Jurkat, Clone E6-1 (cell line): ENCODE measurements around the gene C14orf132.
"Not testable (repeated sequence)": the region's sequence is repeated elsewhere in the genome, so short reads cannot be mapped to it uniquely, and the experiment has no call there.

Source experiments
- DNase-seq: peaks from one replicate; pipeline ENCODE4 v3.0.0-alpha.2; 2011; ENCODE audit warnings: low read depth, low spot score
- H3K4me3 ChIP-seq: 2 replicates; pipeline ENCODE4 v1.5.1; 2011; ENCODE audit warnings: mild to moderate bottlenecking, low read length, control low read depth, moderate library complexity

Gene C14orf132

DNA sequence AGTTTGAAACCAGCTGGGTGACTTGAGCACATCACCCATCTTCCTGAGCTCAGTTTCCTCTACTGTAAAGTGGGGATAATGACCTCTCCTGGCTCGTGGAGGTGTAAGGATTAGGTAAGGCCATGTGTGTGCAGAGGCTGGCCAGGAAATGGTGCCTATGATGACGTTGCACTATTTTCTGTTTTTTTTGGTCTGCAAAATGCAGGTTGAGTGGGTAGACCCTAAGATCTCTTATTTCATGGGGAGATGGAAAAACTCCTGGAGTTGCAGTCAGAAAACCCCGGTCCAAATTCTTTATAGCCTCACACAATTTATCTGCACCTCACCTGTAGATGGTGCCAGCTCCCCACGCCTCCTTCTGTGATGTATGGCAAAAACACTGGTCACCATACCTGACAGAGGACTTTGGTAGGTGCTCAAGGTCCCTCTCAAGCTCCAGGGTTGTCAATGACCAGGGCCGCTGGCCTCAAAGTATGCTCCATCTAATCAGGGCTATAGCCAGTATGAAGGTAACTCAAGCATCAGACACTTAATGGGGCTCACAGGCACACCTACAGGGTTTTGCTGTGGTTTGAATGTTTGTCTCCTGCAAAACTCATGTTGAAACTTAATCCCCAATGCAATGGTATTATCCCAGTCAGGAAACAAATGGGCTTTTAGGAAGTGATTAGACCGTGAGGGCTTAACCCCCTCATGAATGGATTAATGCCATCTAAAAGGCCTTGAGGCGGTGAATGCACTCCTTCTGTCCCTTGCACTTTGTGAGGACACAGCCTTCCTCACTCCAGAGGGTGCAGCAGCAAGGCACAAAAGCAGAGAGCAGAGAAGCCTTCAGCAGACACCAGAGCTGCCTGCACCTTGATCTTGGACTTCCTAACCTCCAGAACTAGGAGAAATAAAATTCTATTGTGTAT is 17.6 kb downstream of the C14orf132 start:
- no peak for DNase-seq
- H3K4me3 ChIP-seq, result no peak overlapping the region

DNA sequence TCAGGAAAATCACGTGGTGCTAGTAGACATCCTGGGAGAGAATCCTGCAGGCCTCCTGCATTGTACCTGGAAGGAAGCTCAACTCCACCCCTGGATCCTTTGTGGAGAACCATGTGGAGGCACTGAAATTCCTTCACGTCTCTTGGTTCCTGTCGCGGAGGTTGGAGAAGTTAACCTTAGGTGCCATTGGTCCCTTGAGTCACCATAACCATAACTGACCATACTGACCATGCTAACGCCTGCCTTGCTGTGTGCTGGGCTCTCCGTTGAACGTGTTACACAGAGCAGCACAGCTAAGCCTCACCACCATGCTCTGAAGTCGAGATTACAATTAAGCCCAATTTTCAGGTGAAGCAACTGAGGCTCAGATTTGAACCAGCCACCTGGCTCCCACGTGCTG is 18.6 kb downstream of the C14orf132 start:
- H3K4me3 ChIP-seq, result no peak overlapping the region
- no peak for DNase-seq

DNA sequence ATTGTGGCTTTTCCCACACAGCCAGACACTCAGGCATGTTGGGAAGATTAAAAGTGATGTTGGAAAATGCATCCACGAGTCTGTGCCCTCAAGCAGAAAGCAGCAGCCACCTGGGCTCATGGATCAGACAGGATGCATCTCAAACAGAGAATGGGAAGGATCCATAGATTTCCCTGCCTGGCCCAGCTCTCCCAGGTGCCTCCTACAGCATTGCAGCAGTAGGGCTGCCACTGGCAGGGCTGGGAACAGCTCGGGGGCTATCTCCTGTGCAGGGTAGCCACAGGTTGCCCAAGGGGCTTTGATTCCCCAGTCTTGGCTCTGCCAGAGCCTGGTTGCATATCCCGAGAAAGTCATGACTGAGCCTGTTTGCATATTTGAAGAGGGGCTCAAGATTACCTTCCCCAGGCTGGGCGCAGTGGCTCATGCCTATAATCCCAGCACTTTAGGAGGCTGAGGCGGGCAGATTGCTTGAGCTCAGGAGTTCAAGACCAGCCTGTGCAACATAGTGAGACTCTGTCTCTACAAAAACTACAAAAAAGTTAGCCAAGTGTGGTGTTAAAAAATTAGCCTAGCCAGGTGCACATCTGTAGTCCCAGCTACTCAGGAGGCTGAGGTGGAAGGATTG is 19.5 kb downstream of the C14orf132 start:
- H3K4me3 ChIP-seq, result no peak overlapping the region
- no peak for DNase-seq

DNA sequence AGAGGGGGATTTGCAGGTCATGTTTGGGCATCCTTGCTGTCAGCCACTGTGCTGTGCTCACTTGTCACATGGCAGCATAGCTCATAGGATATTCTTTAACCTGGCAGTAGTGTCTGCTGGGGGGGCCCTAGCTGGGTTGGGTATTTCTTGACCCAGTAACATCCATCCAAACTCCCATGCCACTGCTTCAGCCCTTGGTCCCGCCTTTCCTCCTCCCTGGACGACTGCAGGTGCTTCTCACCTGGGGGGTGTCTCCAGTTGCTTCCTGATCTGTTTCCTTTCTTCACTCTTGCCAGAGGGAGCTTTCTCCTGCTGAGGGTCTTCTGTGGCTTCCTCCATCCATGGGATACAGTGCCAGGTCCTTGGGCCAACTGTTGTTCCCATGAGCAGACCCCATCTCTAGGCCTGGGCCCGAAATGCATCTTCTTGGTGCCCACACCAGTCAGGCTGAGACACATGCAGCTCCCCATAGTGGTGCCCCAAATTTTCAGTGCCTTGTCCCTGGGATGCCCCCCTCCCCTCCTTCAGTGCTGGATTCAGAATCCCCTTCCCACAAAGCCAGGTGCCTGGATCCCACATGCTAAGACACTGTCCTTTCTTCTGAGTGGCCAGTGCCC is 20.5 kb downstream of the C14orf132 start:
- no peak overlapping the region for H3K4me3 ChIP-seq
- DNase-seq, result no peak

DNA sequence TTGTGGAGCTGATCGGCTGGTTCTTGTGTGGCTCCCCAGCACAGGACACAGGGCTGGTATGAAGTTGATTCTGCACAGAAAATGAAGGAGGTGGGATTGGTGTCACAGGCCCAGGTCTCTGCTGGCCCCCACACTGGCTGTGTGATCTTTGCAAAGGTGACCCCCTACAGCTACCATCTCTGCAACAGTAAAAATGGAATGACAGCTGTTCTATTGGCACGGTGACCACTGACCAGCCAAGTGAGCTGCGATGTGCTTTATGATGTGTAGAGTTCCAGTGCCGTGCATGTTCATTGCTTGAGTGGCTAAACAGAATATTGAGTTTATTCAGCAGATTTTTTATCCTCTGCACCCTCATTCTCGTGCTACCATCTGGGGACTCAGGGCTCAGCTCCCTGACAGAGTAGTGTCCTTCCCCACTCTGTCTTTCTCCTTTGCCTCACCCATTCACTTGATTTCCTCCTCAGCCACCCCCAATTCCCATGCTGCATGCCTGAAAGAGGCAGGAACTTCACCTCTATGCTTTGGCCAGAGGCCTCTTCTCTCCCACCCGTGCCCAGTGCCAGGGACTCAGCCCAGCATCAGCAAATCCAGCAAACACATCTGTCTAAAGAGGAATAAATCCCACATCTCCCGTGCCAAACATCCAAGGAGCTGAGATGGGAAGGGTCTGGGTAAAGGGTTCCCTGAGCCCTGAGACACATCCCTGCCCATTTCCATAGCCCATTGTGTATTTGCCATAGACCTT is 21.2 kb downstream of the C14orf132 start:
- no peak overlapping the region for H3K4me3 ChIP-seq
- no peak for DNase-seq

DNA sequence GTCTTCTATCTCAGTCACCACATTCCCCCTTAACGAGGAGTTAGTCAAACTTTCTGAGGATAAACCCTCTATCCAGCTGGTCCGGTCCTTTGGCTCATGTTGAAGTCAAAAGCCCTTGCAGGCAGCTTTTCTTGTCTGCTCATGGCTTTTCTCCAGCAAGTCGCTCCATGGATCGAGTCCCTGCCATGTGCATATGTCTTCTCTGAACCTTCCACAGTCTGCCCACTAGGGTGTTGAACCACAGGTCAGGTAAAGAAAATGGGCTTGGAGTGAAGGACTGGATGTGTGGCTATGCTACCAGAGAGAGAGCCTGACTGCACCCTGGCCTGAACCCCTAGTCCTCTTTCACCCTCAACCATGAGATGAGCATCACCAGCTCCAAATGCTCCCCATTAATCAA is 22.8 kb downstream of the C14orf132 start:
- no peak for DNase-seq
- no peak overlapping the region for H3K4me3 ChIP-seq

DNA sequence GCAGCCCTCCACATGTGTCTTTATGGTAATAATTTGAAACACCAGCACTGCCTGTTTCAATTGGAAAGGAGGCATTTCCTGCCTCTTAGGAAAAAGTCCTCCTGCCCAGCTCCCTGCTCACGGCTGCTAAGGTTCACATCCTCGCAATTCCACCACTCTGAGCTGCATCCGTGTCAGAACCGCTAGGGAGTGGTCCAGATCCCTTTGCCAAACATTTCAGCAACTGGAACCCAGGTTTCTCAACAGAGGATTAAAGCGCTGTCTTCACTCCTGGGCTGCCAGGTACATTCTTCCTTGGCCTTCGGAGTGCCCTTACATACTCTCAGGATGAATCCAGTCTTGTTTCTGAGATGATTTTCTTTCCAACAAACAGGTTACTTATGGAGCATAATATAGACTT is 23.3 kb downstream of the C14orf132 start:
- DNase-seq, result no peak
- no peak overlapping the region for H3K4me3 ChIP-seq

DNA sequence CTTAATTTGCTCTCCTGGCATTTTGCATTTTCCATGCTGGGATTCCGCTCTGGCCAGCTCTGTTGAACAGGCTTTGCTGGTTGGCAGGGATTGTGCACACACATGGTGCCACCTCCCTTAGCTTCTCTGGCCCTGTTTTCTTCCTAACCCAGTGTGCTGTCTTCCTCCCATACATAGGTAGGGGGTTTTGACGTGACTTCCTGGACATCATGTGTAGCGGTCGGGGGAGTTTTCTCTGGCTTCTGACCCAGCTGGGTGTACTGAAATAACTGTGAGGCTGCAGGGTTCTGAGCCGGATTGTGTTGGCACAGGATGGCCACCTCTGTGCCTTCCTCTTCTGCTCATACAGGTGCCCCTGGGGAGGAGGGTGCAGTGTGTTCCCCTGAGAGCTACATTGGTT is 25.7 kb downstream of the C14orf132 start:
- DNase-seq, result no peak
- no peak overlapping the region for H3K4me3 ChIP-seq

DNA sequence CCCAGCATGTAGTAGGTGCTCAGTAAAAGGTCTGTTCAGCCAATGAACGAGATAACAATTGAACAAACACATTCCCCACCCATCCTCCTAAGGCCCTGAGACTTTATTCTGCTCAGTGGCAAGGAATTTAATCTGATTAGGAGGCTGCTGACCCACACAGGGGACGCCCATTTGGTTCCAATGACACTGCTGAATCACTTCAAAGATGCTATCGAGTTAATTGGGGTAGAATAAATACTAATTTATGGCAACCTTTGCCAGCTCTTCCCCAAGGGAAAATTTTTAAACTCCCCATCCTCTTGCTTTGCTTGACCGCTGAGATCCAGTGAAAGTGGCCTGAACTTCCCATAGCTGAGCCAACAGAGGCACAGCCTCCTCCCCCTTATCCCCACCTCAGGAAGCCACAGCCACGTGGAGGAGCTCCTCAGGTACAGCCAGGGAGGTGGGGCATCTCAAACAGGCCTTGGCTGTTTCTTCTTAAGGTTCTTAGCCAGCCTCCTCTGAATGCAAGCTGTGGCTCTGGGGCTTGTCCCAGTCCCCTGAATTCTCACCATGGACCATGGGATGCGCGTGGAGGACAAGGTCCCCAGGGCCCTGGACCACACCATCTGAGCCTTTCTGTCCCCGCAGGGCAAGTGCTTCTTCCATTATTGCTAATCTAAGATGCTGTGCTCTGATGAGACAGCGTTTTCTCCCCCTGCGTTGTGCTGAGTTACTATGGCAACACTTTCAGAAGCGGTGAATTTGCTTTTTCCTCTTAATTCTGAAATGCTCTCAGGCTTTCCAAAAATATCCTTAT is 26.7 kb downstream of the C14orf132 start:
- DNase-seq, result no peak

DNA sequence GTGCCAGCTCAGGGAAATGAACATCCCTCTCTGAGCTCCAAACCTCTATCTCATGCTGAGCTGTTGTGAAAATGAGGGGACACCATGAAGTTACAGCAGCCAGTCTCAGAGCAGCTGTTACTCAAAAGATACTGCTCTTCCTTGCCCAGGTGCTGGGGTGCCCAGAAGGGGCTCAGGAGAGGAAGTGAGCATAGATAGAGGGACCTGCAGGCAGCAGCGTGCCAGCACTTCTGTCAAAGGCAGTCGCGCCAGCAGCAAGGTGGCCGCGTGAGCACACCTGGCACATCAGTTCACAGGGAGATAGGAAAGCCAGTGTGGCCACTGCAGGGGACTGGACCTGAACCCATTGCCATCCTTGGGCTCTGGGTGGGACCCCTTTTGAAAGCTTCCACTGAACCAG is 27.8 kb downstream of the C14orf132 start:
- DNase-seq, result no peak
- H3K4me3 ChIP-seq, result no peak overlapping the region

More for the DNA sequence above, 26.7 kb downstream of the C14orf132 start:
- H3K4me3 ChIP-seq, result no peak overlapping the region

DNA sequence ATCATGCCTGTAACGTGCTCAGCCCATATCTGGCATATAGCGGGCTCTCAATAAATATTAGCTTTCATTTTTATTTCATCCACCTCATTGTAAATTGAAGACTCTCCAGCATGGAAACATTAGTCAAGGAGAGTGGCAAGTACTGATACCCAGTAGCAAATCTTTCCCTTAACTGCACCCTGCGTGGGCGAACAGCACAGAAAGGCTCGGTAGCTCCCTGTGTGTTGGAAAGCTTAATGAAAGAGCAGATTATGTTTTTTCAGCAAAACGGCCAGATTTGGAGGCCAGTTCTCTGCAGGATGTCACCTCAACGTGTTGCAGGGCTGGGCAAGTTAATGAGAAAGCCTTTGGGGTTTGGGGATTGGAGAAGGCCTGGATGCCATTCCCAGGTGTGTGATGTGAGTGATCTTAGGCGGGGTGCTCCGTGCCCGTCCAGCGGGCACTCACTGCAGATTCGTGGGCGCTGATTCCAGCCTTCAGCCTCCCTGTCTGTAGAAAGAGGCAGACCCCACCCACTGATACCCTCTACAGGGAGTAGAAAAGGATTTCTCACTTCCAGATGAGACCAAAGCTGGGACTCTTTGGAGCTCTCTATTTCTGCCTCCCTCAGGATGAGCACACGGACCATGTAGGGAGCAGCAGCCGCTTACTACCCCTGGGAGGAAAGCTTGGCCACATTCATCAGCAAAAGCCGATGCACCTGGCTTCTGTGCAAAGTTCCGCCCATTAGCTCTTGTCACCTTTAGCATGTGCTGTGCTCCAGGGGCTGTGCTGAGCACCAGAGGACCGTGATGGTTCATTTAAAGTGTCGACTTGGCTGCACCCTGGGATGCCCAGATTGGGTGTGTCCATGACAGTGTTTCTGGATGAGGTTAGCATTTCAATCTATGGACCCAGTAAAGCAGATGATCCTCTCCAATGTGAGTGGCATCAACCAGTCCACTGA is 29.1 kb downstream of the C14orf132 start:
- no peak for DNase-seq
- H3K4me3 ChIP-seq, result no peak overlapping the region

DNA sequence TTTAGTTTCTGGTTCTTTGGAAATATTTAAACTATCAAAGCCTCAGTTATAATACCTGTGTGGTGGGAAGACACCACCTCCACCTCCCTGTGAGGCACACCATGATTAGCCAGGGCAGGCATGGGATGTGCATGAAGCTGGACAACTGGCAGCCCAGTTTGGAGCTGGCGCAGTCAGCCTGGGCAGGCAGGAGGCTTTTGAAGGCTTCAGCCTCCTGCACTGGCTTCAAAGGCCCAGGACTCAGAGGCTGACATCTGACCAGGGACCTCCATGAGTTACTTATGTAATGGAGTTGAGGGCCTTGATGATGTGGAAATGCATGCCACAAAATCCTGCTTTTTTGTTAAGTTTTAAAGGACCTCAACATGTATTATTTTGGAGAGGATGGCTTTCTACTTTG is 30.3 kb downstream of the C14orf132 start:
- DNase-seq, result no peak
- no peak overlapping the region for H3K4me3 ChIP-seq

DNA sequence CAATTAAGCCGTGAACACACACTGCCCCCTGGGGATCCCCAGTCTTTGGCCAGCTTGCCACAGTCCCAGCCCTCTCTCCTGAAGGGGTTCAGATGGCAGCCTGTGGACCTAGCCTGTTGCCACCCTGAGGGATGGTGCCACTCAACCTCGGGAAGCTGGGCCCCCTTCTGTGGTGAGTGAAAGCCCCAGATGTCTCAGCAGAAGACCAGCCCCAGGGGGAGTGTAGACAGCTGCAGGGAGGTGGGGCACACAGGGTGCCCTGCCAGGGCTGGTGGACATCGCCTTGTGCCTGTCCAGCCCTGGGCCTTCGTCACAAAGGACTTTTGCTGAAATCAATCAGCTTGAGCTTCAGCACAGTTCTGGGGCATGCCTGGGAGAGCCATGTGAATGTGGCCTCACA is 32.4 kb downstream of the C14orf132 start:
- no peak overlapping the region for H3K4me3 ChIP-seq
- DNase-seq, result no peak

DNA sequence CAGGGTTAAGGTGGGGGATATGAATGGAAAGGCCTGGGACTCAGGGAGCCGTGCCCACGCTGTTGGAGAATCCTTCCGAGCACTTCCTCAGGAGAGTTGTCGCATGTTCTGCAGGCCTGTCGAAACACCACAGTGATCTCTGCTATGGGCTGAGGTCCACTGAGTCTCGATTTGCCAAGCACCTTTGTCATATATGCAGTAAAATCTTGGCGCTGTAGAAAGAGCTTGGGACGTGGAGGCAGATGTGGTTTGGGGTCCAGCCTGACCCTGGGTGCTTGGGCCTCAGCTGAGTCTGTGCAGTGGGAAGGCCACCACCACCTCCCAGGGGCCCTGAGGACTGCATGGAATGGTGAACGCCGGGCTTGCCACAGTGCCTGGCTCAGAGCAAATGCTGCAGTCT is 32.9 kb downstream of the C14orf132 start:
- DNase-seq, result no peak
- H3K4me3 ChIP-seq, result no peak overlapping the region

DNA sequence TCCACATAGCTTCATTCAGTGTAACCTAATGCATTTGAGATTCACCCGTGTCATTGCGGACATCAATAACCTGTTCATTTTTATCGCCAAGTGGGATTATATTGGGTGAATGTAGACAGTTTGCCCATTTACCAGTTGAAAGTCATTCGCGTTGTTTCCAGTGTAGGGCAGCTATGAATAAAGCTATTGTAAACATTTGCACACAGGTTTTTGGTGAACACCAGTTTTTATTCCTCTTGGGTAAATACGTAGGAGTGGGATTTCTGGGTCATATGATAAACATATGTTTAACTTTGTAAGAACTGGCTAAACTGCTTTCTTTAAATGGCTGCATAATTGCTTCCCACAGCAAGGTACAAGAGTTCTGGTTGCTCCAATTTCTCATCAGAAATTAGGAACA is 33.6 kb downstream of the C14orf132 start:
- H3K4me3 ChIP-seq, result no peak overlapping the region
- no peak for DNase-seq

DNA sequence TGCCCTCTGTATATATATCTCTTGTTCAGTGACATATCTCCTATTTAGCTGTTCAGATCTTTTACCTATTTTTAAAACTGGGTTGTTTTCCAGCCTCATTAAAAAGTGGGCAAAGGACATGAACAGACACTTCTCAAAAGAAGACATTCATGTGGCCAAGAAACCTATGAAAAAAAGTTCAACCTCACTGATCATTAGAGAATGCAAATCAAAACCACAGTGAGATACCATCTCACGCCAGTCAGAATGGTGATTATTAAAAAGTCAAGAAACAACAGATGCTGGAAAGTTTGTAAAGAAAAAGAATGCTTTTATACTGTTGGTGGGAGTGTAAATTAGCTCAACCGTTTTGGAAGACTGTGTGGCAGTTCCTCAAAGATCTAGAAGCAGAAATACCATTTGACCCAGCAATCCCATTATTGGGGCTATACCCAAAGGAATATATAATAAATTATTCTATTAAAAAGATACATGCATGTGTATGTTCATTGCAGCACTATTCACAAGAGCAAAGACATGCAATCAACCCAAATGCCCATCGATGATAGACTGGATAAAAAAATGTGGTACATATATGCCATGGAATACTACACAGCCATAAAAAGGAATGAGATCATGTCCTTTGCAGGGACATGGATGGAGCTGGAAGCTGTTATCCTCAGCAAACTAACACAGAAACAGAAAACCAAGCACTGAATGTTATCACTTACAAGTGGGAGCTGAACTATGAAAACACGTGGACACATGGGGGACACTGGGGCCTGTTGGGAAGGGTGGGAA is 34.3 kb downstream of the C14orf132 start:
- DNase-seq, H3K4me3 ChIP-seq: not testable (repeated sequence)

DNA sequence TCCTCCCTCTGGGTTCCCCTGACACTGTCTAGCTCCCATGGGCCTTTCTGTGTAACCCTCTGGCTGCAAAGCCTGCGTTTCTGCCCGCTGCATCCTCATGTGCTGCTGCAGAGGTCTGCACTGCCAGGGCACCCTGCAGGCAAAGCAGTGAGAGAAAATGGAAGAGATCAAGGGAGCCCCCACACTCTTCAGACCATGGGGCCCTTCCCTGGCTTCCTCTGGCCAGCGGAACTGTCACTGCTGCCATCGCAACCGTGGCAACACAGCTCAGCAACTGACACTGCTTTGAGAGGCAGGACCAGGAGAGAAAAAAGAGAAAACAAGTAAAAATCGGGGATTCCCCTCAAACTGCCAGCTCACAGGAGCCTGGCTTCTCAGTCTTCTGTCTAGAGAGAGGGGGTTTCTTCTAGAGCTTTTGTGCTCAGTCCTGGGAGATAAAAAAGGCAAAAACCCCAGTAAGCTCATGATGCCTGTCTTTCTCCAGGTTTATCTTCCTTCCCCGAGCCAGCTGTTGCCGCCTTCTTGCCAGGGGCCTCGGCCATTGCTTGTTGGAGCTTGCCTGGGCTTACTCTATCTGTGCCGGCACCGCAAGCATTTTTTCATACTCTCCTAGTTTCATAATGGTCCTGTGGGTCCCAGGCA is 38.9 kb downstream of the C14orf132 start:
- DNase-seq, result no peak
- H3K4me3 ChIP-seq, result no peak overlapping the region
